Measurements from ENCODE around the gene TAGLN3. TPM values are rescaled to one million over a fixed set of nuclear protein-coding genes. Genes with fewer than 3 reads are reported as not detected.
A peak's percentile ranks its signal among the peaks of the same experiment; 100 is the strongest.

TAGLN3 gene
- total RNA-seq = 7.4 and 9.0 TPM in 2 replicates
- long read RNA-seq, transcript TAGLN3-203 (4 exons, 1,164 nt) = major isoform, 7 of 10 reads
- long read RNA-seq, partial matches to known transcripts = 0 of 10 reads
- long read RNA-seq, other reads (novel, unspliced or antisense) = 1 of 10 reads

- peaks cover 43% of the 10 kb centered on the region for H3K27me3 Mint-ChIP-seq
- no peaks in the 10 kb centered on the region for H3K9me3 Mint-ChIP-seq (ENCODE audit: low read depth)
- H3K27ac Mint-ChIP-seq = no peak within 1 kb of the TSS
- H3K36me3 Mint-ChIP-seq (ENCODE audit: insufficient read depth) = no peaks in the 10 kb centered on the region
- TF ChIP-seq CTCF (IDR thresholded peaks at IDR 0.05; ENCODE audit: unreplicated experiment) = no peak
- peak within 1 kb of the TSS; percentile 78 for H3K4me3 Mint-ChIP-seq (ENCODE audit: low read depth)
- peaks cover 22% of the 10 kb centered on the region for H3K4me1 Mint-ChIP-seq (ENCODE audit: low read depth)
- DNase-seq (ENCODE audit: low spot score, unreplicated experiment) = no peak
Measured at GRCh38 chr3:111998636-111999483, at the start of gene TAGLN3. TSS of gene TAGLN3 (plus strand) at chr3:111998922. CDS start at chr3:111999423, 501 bp downstream.

GRCh38 chr3:111949712-111950111 lies 49.0 kb upstream of the TAGLN3 start:
- no peak for DNase-seq (ENCODE audit: low spot score, unreplicated experiment)
- TF ChIP-seq CTCF (IDR thresholded peaks at IDR 0.05; ENCODE audit: unreplicated experiment) = no peak
- no peaks in the 10 kb centered on the region for H3K9me3 Mint-ChIP-seq (ENCODE audit: low read depth)
- H3K4me3 Mint-ChIP-seq (ENCODE audit: low read depth) = no peak overlapping the region
- H3K4me1 Mint-ChIP-seq (ENCODE audit: low read depth) = peaks cover 3% of the 10 kb centered on the region
- H3K36me3 Mint-ChIP-seq (ENCODE audit: insufficient read depth) = peaks cover 11% of the 10 kb centered on the region
- no peaks in the 10 kb centered on the region for H3K27me3 Mint-ChIP-seq
- no peak overlapping the region for H3K27ac Mint-ChIP-seq

- Mint-ChIP-seq H3K9me3 (ENCODE audit: low read depth) (no peaks in the 10 kb centered on the region), H3K4me1 (ENCODE audit: low read depth) (peaks cover 3% of the 10 kb centered on the region), H3K27ac (no peak overlapping the region), H3K36me3 (ENCODE audit: insufficient read depth) (peaks cover 6% of the 10 kb centered on the region), H3K4me3 (ENCODE audit: low read depth) (no peak overlapping the region), H3K27me3 (no peaks in the 10 kb centered on the region)
- TF ChIP-seq CTCF (IDR thresholded peaks at IDR 0.05; ENCODE audit: unreplicated experiment) = no peak
- no peak for DNase-seq (ENCODE audit: low spot score, unreplicated experiment)
Measured at GRCh38 chr3:111951032-111951431, 47.7 kb upstream of the TAGLN3 start.

- DNase-seq (ENCODE audit: low spot score, unreplicated experiment) = no peak
- no peak for TF ChIP-seq CTCF (IDR thresholded peaks at IDR 0.05; ENCODE audit: unreplicated experiment)
- H3K4me3 Mint-ChIP-seq (ENCODE audit: low read depth) = no peak overlapping the region
- no peaks in the 10 kb centered on the region for H3K9me3 Mint-ChIP-seq (ENCODE audit: low read depth)
- no peak overlapping the region for H3K27ac Mint-ChIP-seq
- no peaks in the 10 kb centered on the region for H3K27me3 Mint-ChIP-seq
- peaks cover 6% of the 10 kb centered on the region for H3K4me1 Mint-ChIP-seq (ENCODE audit: low read depth)
- peaks cover 9% of the 10 kb centered on the region for H3K36me3 Mint-ChIP-seq (ENCODE audit: insufficient read depth)
Measured at GRCh38 chr3:111952086-111952485, 46.6 kb upstream of the TAGLN3 start.

- H3K4me1 Mint-ChIP-seq (ENCODE audit: low read depth) = peaks cover 11% of the 10 kb centered on the region
- H3K4me3 Mint-ChIP-seq (ENCODE audit: low read depth) = no peak overlapping the region
- H3K9me3 Mint-ChIP-seq (ENCODE audit: low read depth) = no peaks in the 10 kb centered on the region
- no peaks in the 10 kb centered on the region for H3K27me3 Mint-ChIP-seq
- H3K27ac Mint-ChIP-seq = no peak overlapping the region
- peaks cover 11% of the 10 kb centered on the region for H3K36me3 Mint-ChIP-seq (ENCODE audit: insufficient read depth)
- no peak for TF ChIP-seq CTCF (IDR thresholded peaks at IDR 0.05; ENCODE audit: unreplicated experiment)
- DNase-seq (ENCODE audit: low spot score, unreplicated experiment) = no peak
Measured at GRCh38 chr3:111952866-111953450, 45.8 kb upstream of the TAGLN3 start.

All from progenitor cell of endocrine pancreas (in vitro differentiated cells).